D341Med (cell line): ENCODE measurements around the gene BORCS5.
"Not testable (repeated sequence)": the region's sequence is repeated elsewhere in the genome, so short reads cannot be mapped to it uniquely, and the experiment has no call there.

Experiments
- DNase-seq: peaks from one replicate; pipeline ENCODE4 v3.0.0; 2012; ENCODE audit warnings: low spot score

BORCS5 gene

GRCh38 chr12:12488296-12488695 is 131.4 kb downstream of the BORCS5 start:
- DNase-seq, result no peak

GRCh38 chr12:12488823-12489550 is 132.1 kb downstream of the BORCS5 start:
- DNase-seq, result no peak

DNA sequence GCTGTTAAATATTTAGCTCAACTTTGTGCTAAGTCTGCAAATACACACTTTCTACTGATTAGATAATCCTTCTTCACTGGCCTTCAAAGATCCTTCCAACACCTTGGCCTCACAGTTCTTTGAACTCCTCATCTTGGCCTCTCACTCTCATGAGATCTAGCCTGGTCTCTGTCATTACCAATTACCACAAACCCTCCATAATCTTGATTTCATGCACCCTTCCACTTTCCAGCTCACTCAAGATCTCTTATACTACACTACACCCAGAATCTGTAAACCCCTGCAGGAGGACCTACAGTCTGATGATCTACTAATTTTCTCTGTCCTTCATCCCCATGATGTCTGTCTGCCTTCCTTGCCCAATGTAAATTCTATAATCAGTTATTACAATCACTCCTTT is 134.7 kb downstream of the BORCS5 start:
- no peak for DNase-seq

DNA sequence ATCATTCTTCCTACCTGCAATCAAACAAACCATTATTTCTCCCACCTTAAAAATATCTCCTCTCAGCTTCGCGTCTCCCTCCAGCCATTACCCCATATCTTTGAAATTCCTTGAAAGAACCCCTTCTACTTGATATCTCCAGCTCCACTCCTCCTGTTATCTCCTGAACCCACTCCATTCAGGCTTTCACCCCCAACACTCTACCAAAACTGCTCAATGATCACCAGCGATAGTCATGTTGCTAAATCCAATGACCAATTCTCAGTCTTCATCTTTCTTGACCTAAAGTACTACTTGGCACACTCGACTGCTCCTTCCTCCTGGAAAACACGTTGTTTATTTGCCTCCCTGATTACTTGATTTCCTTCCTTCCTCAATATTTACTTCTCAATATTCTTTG is 135.7 kb downstream of the BORCS5 start:
- no peak for DNase-seq

DNA sequence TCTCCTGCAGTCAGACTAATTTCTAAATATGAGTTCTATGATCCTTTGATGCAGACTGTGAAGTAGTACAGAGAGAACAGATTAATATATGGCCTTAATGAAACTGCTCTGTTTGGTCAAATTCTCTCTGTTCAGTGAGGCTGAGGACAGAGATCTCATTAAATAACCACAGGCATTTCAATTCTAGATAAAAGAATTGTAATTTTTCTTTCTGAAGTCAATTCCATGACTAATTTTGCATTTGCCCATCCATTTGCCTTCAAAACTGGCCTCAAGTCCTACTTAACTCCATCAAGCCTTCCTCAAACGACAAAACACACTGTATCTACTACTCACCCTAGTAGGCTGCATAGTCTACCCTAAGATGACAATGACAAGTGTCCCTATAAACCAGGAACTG is 138.7 kb downstream of the BORCS5 start:
- DNase-seq, result no peak

- no peak for DNase-seq
Measured at GRCh38 chr12:12498210-12498609, 141.3 kb downstream of the BORCS5 start.

DNA sequence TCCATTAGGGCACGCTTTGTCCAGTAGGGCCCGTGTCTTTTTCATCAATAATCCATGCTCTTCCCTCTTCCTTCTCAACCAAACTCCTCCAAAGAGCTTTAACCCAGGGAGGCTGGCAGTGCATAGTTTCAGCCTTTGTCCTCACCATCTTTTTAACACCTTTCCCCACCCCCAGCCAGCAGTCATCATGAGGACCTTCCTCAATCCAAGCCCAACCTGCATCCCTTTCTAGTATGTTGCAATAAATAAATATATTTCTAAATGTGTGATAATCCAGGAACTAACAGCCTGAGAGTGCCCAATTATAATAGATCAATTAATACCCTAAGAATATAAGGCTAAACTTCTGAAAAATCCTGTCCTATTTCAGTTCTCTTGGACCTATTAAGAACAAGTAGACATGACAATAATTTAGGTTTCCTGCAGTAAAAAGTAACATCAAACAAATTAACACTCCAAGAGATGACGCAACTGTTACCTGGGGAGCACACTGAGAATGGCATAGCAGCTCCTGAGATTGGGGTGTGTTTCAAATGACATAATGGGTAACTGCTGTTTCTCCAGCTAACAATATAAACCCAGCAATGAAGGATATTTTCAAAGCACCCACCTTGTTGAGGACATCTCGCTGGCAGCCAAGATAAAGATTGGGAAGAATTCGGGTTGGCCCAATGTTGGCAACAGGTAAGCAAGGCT is 143.2 kb downstream of the BORCS5 start:
- DNase-seq, result no peak

GRCh38 chr12:12501121-12501520 is 144.2 kb downstream of the BORCS5 start:
- no peak for DNase-seq

DNA sequence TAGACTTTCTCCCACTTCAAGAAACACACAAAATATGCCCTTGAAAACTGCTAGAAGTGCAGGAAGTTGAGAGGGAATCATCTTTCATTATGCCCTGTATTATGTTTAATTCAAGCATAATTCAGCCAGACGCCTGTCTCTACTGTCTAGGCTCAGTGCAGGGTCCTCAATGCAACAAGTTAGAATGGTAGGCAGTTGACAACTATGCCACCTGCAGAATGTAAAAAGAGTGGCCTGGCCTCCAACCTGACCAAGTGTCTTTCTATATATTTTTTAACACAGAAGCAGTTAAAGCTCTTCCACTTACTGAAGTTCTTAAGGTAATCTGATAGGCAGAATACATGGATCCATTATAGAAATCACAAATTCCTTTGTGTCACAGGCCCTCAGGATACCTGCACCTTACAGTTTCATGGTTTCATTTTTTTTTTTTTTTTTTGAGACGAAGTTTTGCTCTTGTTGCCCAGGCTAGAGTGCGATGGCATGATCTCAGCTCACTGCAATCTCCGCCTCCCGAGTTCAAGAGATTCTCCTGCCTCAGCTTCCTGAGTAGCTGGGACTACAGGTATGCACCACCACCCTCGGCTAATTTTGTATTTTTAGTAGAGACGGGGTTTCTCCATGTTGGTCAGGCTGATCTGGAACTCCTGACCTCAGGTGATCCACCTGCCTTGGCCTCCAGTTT is 145.4 kb downstream of the BORCS5 start:
- not testable (repeated sequence) for DNase-seq

- no peak for DNase-seq
Measured at GRCh38 chr12:12502815-12503151, 145.9 kb downstream of the BORCS5 start.

DNA sequence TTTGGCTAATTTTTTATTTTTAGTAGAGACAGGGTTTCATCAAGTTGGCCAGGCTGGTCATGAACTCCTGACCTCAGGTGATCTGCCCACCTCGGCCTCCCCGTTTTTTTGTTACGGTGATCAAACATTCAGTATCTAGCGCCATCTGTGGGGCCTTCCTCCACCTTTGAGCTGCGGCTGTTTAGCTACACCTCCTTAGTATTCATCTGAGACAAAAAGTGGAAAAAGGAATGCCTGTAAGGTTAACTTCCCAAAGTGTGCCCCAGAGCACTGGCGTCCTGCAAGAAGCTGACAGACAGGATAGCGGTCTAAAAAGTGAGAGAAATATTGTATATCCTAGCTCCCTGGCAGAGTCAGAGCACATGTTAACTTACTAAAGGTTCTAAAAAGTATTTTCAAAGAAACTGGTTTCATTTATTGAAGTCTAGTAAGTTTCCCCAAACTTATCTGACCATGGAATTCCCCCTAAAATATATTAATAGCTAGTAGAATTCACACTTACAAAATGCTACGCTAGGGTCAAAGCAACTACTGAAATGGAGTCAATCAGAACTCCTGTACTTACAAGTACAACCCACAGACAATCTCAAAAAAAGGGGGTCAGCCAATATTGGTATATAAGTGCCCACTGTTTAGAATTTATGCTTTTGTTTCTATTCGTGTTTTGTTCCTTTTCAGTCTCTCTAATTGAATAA is 146.7 kb downstream of the BORCS5 start:
- DNase-seq, result no peak

- no peak for DNase-seq
Measured at GRCh38 chr12:12505544-12506495, 148.9 kb downstream of the BORCS5 start.

DNA sequence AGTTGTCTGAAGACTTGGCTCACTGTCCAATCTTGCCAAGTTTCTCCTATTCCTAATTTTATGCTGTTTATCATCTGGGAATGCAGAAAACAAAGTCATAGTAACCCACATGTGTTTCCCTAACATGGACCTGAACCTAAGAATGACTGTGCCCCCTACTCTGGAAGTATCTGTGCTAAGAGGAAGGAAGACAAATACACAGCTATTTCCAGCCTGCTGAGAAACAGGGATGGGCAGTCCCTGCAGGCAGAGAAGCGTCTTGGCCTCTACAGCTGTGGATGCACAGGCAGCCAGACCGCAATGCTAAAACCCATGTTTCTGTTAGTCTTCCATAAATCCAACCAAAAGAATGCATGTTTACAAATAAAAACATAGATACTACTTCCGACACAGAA is 149.6 kb downstream of the BORCS5 start:
- no peak for DNase-seq

- DNase-seq, result no peak
Measured at GRCh38 chr12:12507121-12507520, 150.2 kb downstream of the BORCS5 start.

DNA sequence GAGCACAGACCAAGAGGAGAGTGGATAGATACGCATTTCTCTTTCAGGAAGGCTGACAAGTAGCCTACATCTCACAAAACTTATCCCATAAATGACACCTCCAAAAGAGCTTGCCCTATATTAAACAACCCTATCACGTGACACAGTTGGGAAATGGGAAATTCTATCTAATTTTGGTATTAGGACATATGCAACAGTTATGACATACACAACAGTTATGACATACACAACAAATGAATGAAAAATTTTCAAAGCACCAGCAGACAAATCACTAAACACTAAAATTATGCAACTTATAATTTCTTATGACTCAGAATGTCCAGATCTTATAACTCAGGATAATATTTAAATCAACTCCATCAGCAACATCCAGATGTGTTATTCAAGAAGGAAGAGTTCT is 151.7 kb downstream of the BORCS5 start:
- no peak for DNase-seq

GRCh38 chr12:12510141-12510540 is 153.3 kb downstream of the BORCS5 start:
- DNase-seq, result no peak

GRCh38 chr12:12510551-12510950 is 153.7 kb downstream of the BORCS5 start:
- no peak for DNase-seq

DNA sequence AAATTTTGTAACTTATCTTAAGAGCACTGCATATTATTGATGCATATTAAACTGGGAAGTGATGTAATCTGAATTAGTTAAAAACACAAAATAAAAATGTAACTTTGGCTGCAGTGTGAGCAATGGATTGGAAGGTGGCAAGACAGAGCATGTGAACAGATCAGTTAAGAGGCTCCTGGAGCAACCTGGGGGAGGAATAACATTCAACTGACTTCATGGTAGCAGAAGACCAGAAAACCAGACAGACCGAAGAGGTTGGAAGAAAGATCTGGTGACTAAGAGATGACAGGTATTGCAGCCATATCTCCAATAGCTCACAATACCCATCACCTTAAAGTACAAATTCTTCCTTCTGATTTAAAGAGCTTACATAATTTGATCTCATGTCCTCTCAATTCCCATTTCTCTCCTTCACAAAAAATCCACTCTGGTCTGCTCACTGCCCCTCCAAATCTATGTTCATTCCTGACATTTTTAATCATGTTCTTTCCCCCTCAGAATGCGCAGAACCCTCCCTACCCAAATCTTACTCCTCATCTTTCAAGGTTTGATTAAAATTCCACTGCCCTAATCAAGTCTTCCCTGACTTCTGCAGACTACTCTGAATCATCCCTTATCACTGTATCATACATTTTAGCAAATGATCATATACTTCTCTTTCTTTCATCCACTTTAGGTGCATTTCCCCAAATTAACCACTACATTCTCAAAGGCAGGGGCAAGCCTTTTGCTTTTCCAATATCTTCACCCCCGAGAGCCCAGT is 154.3 kb downstream of the BORCS5 start:
- DNase-seq, result no peak

- DNase-seq, result no peak
Measured at GRCh38 chr12:12511895-12512711, 155.2 kb downstream of the BORCS5 start.

GRCh38 chr12:12513416-12514006 is 156.6 kb downstream of the BORCS5 start:
- no peak for DNase-seq
